Progenitor cell of endocrine pancreas (in vitro differentiated cells): ENCODE results near the gene CLP1. TPM values are rescaled to one million over a fixed set of nuclear protein-coding genes. Genes with fewer than 3 reads are reported as not detected.
A peak's percentile ranks its signal among the peaks of the same experiment; 100 is the strongest.
"Not testable (repeated sequence)": the region's sequence is repeated elsewhere in the genome, so short reads cannot be mapped to it uniquely, and the experiment has no call there.

Source experiments
- DNase-seq: peaks from one replicate; pipeline ENCODE4 v3.0.0; 2021; ENCODE audit warnings: low spot score; ENCODE audit not compliant: unreplicated experiment
- H3K27ac Mint-ChIP-seq: 2 replicates; pipeline ENCODE4 v1.8.0; 2021; ENCODE audit warnings: mild to moderate bottlenecking, moderate library complexity, mixed read lengths
- H3K27me3 Mint-ChIP-seq: 2 replicates; pipeline ENCODE4 v1.8.0; 2021; ENCODE audit warnings: mixed read lengths
- H3K36me3 Mint-ChIP-seq: 2 replicates; pipeline ENCODE4 v1.8.0; 2022; ENCODE audit warnings: mixed read lengths; ENCODE audit not compliant: insufficient read depth
- H3K4me1 Mint-ChIP-seq: 2 replicates; pipeline ENCODE4 v1.8.0; 2021; ENCODE audit warnings: low read depth, mixed read lengths
- H3K4me3 Mint-ChIP-seq: 2 replicates; pipeline ENCODE4 v1.8.0; 2021; ENCODE audit warnings: low read depth, mild to moderate bottlenecking, moderate library complexity, mixed read lengths
- H3K9me3 Mint-ChIP-seq: 2 replicates; pipeline ENCODE4 v1.8.0; 2021; ENCODE audit warnings: low read depth, mixed read lengths
- CTCF ChIP-seq: fragments of 200-600 bp; sonication (generic); IDR thresholded peaks from one replicate; pipeline ENCODE4 v1.5.0; 2021; ENCODE audit warnings: antibody characterized with exemption, mild to moderate bottlenecking; ENCODE audit not compliant: unreplicated experiment
- total RNA-seq: library from RNA; stranded (reverse); gene quantifications from 2 replicates; pipeline ENCODE4 v1.2.1, GENCODE V29; 2021

Gene CLP1
- total RNA-seq, 1 donor from 2014 or later = 22.2 TPM

DNA sequence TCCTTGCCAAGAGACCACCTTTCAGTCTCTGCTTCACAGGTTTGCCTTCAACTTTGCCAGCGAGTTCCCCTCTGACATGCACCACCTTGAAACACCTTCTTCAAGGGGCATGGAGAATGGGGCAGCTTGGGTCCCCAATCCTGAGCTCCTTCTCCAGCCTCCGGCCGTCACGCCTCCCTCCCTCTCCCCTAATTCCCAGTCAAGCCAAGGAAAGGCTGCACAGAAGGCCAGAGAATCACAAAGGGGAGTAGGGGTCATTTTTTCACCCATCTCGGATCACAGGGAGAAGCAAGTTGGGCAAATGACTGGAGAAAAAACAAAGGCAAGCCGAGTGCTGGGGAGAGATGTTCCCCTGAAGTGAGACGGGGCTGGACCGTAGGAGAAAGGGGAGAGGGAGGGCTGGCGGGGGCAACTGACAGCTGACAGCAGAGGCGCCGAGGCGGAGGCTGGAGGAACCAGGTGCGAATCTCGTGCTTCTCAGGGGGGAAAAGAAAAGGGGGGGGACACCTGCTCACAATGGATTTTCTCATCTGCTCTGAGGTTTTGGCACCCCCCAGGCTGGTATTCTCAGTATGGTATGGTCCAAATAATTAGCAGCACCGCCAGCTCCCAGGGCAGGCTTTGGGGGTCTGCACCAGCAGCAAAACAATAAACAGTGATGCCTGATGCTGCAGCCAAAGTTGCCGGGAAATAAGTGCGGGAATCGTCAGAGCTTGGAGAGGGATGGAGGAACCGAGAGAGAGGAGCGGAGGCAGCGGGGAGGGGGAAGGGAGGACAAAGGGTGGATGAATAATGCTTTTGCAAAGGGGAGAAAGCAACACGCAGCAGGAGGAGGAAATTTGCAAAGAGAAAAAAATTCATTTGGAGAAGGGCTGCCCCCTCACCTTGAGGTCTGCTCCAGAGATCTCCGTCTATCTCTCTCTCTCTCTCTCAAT, 8.5 kb upstream of the CLP1 start:
- H3K27me3 Mint-ChIP-seq = no peaks in the 10 kb centered on the region
- TF ChIP-seq CTCF = no peak
- DNase-seq = no peak
- peaks cover 64% of the 10 kb centered on the region for H3K4me1 Mint-ChIP-seq
- no peaks in the 10 kb centered on the region for H3K36me3 Mint-ChIP-seq
- H3K4me3 Mint-ChIP-seq = peak overlapping the region; percentile 67
- peak overlapping the region; percentile 78 for H3K27ac Mint-ChIP-seq
- no peaks in the 10 kb centered on the region for H3K9me3 Mint-ChIP-seq

DNA sequence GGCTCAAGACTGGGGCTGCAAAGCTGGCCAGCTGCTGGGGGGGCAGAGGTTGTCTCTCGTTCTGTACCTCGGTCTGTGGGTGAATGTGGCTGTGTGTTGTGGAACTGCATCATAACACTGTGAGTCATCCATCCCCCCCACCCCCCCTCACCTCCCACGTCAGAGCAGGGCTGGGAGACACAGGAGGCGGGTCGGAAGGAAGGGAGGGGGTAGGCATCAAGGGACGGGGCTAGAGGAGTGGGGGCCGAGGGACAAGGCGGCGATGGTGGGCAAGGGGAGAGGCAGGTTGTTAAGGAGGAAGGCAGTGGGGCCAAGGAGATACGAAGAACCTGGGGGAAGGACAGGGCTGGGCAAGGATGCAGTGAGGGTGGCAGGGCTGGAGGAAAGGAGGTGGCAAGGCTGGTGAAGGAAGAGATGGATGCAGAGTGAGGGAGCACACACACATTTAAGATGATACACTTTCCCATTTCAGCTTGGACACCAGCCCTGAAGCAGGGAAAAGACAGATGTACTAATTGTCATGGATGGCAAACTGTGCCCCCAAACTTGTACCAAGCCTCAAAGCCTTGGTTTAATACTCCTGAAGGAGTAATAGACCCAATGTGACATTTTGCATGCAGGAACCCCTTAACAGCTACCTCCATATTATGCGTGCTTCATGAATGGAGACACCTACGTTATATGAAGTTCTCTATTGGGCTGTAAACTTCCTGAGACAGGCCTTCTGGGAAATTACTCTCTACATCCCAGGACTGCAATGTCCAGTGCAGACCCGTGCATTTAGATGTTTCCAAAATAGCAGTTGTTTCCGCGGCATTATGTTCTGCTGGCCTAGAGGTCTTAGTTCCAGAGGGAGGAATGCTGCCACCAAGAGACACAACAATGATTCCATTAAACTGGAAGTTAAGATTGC, 7.5 kb upstream of the CLP1 start, which contains the start of gene YPEL4:
YPEL4 (minus strand) TSS at position 87 of the 913 bp plus-strand sequence. CDS start 2,805 bp downstream, outside the sequence.
- H3K4me1 Mint-ChIP-seq = peaks cover 58% of the 10 kb centered on the region
- H3K27ac Mint-ChIP-seq = peak within 1 kb of the TSS; percentile 78
- no peak for TF ChIP-seq CTCF
- no peaks in the 10 kb centered on the region for H3K9me3 Mint-ChIP-seq
- H3K4me3 Mint-ChIP-seq = peak within 1 kb of the TSS; percentile 67
- DNase-seq = no peak
- H3K36me3 Mint-ChIP-seq = no peaks in the 10 kb centered on the region
- peaks cover 3% of the 10 kb centered on the region for H3K27me3 Mint-ChIP-seq

DNA sequence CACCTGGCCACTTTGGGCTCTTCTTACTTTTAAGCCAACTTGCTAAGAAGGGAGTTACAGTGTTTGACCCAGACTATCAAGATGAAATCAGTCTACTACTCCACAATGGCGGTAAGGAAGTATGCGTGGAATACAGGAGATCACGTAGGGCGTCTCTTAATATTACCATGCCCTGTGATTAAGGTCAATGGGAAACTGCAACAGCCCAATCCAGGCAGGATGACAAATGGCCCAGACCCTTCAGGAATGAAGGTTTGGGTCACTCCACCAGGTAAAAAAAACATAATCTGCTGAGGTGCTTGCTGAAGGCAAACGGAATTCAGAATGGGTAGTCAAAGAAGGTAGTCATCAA, 6.8 kb upstream of the CLP1 start:
- H3K4me1 Mint-ChIP-seq = peaks cover 54% of the 10 kb centered on the region
- H3K27me3 Mint-ChIP-seq = peaks cover 3% of the 10 kb centered on the region
- no peak overlapping the region for H3K4me3 Mint-ChIP-seq
- TF ChIP-seq CTCF = no peak
- peak overlapping the region; percentile 4 for H3K27ac Mint-ChIP-seq
- DNase-seq = no peak
- no peaks in the 10 kb centered on the region for H3K9me3 Mint-ChIP-seq
- H3K36me3 Mint-ChIP-seq = no peaks in the 10 kb centered on the region

DNA sequence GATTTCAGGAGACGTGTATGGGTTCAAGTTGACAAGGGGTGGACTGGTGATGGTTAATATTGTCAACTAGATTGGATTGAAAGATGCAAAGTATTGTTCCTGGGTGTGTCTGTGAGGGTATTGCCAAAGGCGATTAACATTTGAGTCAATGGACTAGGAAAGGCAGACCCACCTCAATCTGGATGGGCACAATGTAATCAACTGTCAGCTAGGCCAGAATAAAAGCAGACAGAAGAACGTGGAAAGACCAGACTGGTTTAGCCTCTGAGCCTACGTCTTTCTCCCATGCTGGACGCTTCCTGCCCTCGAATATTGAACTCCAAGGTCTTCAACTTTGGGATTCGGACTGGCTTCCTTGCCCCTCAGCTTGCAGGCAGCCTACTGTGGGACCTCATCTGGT, 6.2 kb upstream of the CLP1 start:
- Mint-ChIP-seq H3K4me1 (peaks cover 47% of the 10 kb centered on the region), H3K4me3 (no peak overlapping the region), H3K9me3 (no peaks in the 10 kb centered on the region), H3K36me3 (no peaks in the 10 kb centered on the region), H3K27me3 (peaks cover 3% of the 10 kb centered on the region), H3K27ac (peak overlapping the region; percentile 45)
- no peak for DNase-seq
- no peak for TF ChIP-seq CTCF

GRCh38 chr11:57652230-57652629, 5.3 kb upstream of the CLP1 start:
- not testable (repeated sequence) for DNase-seq, H3K9me3 Mint-ChIP-seq, H3K27me3 Mint-ChIP-seq, H3K4me3 Mint-ChIP-seq, H3K36me3 Mint-ChIP-seq, H3K27ac Mint-ChIP-seq
- peaks cover 43% of the 10 kb centered on the region for H3K4me1 Mint-ChIP-seq
